Measurements from ENCODE around the gene STK4. TPM values are rescaled to one million over a fixed set of nuclear protein-coding genes. Genes with fewer than 3 reads are reported as not detected.

The STK4 gene
- total and polyA plus RNA-seq, 2 of the 8 experiments (the other 6 are each of a cell fraction or from before 2014, with no cell fraction given): 12.0 to 34.3 TPM

DNA sequence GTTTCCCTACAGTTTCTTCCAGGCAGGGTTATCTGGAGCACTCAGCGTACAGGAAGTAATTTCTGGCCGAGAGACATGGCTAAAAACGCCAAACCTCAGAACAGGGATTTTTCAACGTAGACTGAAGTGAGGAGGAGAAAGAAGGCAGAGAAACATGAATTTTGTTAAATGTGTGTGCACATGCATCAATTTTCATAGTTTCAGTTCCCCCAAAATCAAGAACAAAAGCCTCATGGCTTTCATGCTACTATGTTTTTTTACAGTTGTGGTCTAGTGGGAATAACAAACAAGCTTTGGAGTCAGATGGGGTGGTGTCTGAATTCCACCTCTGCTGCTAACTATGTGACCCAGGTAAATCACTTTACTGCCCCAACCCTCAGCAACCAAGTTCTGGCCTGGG, 11.0 kb upstream of the STK4 start:
- H4K5ac ChIP-seq (ENCODE audit: insufficient read length, low read depth, low read length): no peak overlapping the region
- no peak overlapping the region for H3K9ac ChIP-seq (replicated peaks in 1 of 4; ENCODE audit: extremely low read depth in 1 of 4, low read depth in 3 of 4, low read length in 3 of 4)
- no peak for TF ChIP-seq BCL11A (IDR thresholded peaks at IDR 0.05; ENCODE audit: low read depth in 2 of 2, low read length in 2 of 2)
- TF ChIP-seq, protein P1, sequence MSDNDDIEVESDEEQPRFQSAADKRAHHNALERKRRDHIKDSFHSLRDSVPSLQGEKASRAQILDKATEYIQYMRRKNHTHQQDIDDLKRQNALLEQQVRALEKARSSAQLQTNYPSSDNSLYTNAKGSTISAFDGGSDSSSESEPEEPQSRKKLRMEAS (IDR thresholded peaks at IDR 0.05): no peak
- no peak for TF ChIP-seq KDM4A (IDR thresholded peaks at IDR 0.05; ENCODE audit: low read depth, low read length, severe bottlenecking)
- TF ChIP-seq RNF2 (IDR thresholded peaks at IDR 0.05; ENCODE audit: borderline replicate concordance, low read depth, low read length, missing control alignments, poor library complexity, severe bottlenecking): no peak
- TF ChIP-seq FOSL1 (IDR thresholded peaks at IDR 0.05; ENCODE audit: insufficient read depth, low read depth, low read length): no peak
- TF ChIP-seq SP4 (IDR thresholded peaks at IDR 0.05; ENCODE audit: low read length): no peak
- TF ChIP-seq KDM1A (IDR thresholded peaks at IDR 0.05; ENCODE audit: borderline replicate concordance, low read length): no peak
- no peak for TF ChIP-seq CEBPB (IDR thresholded peaks at IDR 0.05; ENCODE audit: low read depth, low read length)
- no peak for TF ChIP-seq SAP30 (IDR thresholded peaks at IDR 0.05; ENCODE audit: insufficient read depth, insufficient replicate concordance, low read length)
- 0 out of 2 replicates have a peak overlapping the region, but pooled peaks have one; percentile 6 for H4K8ac ChIP-seq (ENCODE audit: extremely low read depth, insufficient read depth, low read length)
- no peak for FAIRE-seq
- no peak overlapping the region for H3K27ac ChIP-seq (ENCODE audit: low read depth, low read length)
- peaks cover 5% of the 10 kb centered on the region; the same call in 1 of the 2 replicates for H3K23me2 ChIP-seq (ENCODE audit: low read depth, low read length)
- H3K79me1 ChIP-seq (ENCODE audit: low read depth, low read length): peaks cover 8% of the 10 kb centered on the region
- no peaks in the 10 kb centered on the region for H3K27me3 ChIP-seq (replicated peaks in 1 of 4; ENCODE audit: control insufficient read depth in 3 of 4, extremely low read depth in 1 of 4, insufficient read depth in 3 of 4, low read length in 3 of 4)
- no peak overlapping the region for H2BK120ac ChIP-seq (replicated peaks; ENCODE audit: low read depth, low read length)
- ChIA-PET POLR2A (ENCODE audit: partially characterized antibody) (no interaction called here), CTCF (ENCODE audit: partially characterized antibody) (interaction anchor here (2.1 kb wide), 1 partner anchor 9 kb away, joined by 7 read pairs; no protein-coding TSS in a partner anchor)
- no peaks in the 10 kb centered on the region for H3K9me3 ChIP-seq (ENCODE audit: insufficient read depth in 2 of 2, low read depth in 1 of 2, low read length in 1 of 2)
- no peak overlapping the region for H2BK12ac ChIP-seq (ENCODE audit: low read depth, low read length)
- no peak overlapping the region for H2BK5ac ChIP-seq (ENCODE audit: low read depth, low read length)
- no peak overlapping the region for H3K56ac ChIP-seq (replicated peaks; ENCODE audit: insufficient read length, low read depth, low read length)
- H4K91ac ChIP-seq (replicated peaks; ENCODE audit: insufficient read length, low read length): no peak overlapping the region
- H3K79me2 ChIP-seq (ENCODE audit: control insufficient read depth in 1 of 2, insufficient read depth in 2 of 2, low read length in 2 of 2): peaks cover 3 to 20% of the 10 kb centered on the region in 2 experiments; a peak in 3 of 4 replicates
- no peak overlapping the region for H3K4ac ChIP-seq (replicated peaks; ENCODE audit: insufficient read length, low read depth, low read length)
- H3K14ac ChIP-seq (ENCODE audit: insufficient read length): no peak overlapping the region
- peaks cover 0 to 3% (median 0%) of the 10 kb centered on the region in 4 experiments; a peak in 3 of 7 replicates for H3K4me1 ChIP-seq (replicated peaks in 1 of 4; ENCODE audit: control insufficient read depth in 3 of 4, insufficient read depth in 4 of 4, low read length in 3 of 4)
- peaks cover 17 to 52% (median 48%) of the 10 kb centered on the region in 4 experiments for H3K36me3 ChIP-seq (ENCODE audit: control insufficient read depth in 2 of 4, insufficient read depth in 4 of 4, low read length in 3 of 4)
- H3K23ac ChIP-seq (ENCODE audit: insufficient read length): no peak overlapping the region
- H2AK5ac ChIP-seq (ENCODE audit: low read depth, low read length): no peak overlapping the region
- H3K4me2 ChIP-seq (ENCODE audit: insufficient read depth in 1 of 2, low read depth in 2 of 2, low read length in 2 of 2): no peak overlapping the region
- DNase-seq (ENCODE audit: low read depth in 1 of 2, low spot score in 2 of 2): no peak
- no peak overlapping the region for H2BK20ac ChIP-seq (ENCODE audit: low read length)
- H2AFZ ChIP-seq (ENCODE audit: low read length): no peak overlapping the region
- H2BK15ac ChIP-seq (ENCODE audit: low read length): no peak overlapping the region
- no peak overlapping the region for H3K18ac ChIP-seq (ENCODE audit: extremely low read depth, low read length)
- peaks cover 2 to 6% of the 10 kb centered on the region in 2 experiments for H4K20me1 ChIP-seq (replicated peaks in 1 of 2; ENCODE audit: control insufficient read depth in 1 of 2, insufficient read depth in 2 of 2, low read length in 2 of 2)
- 91% methylated on average over 4 of the region's 4 CpGs; no CpG with 5 or more reads in 1 of the 2 experiments for WGBS, 2 experiments (ENCODE audit: extremely low coverage in 1 of 2, insufficient coverage in 1 of 2, insufficient read length in 1 of 2, insufficient replicate concordance in 2 of 2, low coverage in 1 of 2, low lambda C conversion rate in 2 of 2, missing lambda C conversion rate in 1 of 2)
- H3K4me3 ChIP-seq (ENCODE audit: extremely low read depth in 1 of 4, insufficient read depth in 2 of 4, low read depth in 3 of 4, low read length in 4 of 4): no peak overlapping the region

Measured in H1 (cell line).